DND-41 (cell line): ENCODE data around the gene PEPD.

Source experiments
- ATAC-seq: fragments of 200-7000 bp; cut with Tn5 transposase; 3 replicates; pipeline ENCODE4 v1.9.1; 2021; ENCODE audit warnings: low read depth; ENCODE audit not compliant: insufficient read depth
- DNase-seq: peaks from one replicate; pipeline ENCODE4 v3.0.0-alpha.2; 2020
- H2AFZ ChIP-seq: 2 replicates; pipeline ENCODE4 v1.6.0; 2012; ENCODE audit warnings: low read depth, low read length
- H3K27ac ChIP-seq: 2 replicates; pipeline ENCODE4 v1.5.1; 2012; ENCODE audit warnings: low read length, inconsistent platforms
- H3K27me3 ChIP-seq: fragments of 200-600 bp; sonication (generic); 2 replicates; pipeline ENCODE4 v1.6.0; 2012; ENCODE audit warnings: low read length, mild to moderate bottlenecking, inconsistent platforms; ENCODE audit not compliant: insufficient read depth, poor library complexity
- H3K36me3 ChIP-seq: 2 replicates; pipeline ENCODE4 v1.5.1; 2012; ENCODE audit warnings: low read length, inconsistent platforms; ENCODE audit not compliant: insufficient read depth
- H3K4me1 ChIP-seq: 2 replicates; pipeline ENCODE4 v1.5.1; 2012; ENCODE audit warnings: mild to moderate bottlenecking, low read length; ENCODE audit not compliant: insufficient read depth
- H3K4me2 ChIP-seq: 2 replicates; pipeline ENCODE4 v1.6.0; 2012; ENCODE audit warnings: mild to moderate bottlenecking, moderate library complexity, low read length, inconsistent platforms; ENCODE audit not compliant: insufficient read depth
- H3K4me3 ChIP-seq, 2 experiments: fragments of 200-600 bp in 1 of 2; shearing (Covaris generic) in 1 of 2; 2 replicates each; pipeline ENCODE4 v1.5.1; 2012 to 2016; ENCODE audit warnings: inconsistent platforms in 2 of 2, low read length in 2 of 2, mild to moderate bottlenecking in 2 of 2, low read depth in 1 of 2, moderate library complexity in 1 of 2
- H3K79me2 ChIP-seq: 2 replicates; pipeline ENCODE4 v1.6.0; 2012; ENCODE audit warnings: low read length, inconsistent platforms; ENCODE audit not compliant: insufficient read depth
- H3K9ac ChIP-seq: 2 replicates; pipeline ENCODE4 v1.6.0; 2012; ENCODE audit warnings: low read depth, mild to moderate bottlenecking, inconsistent platforms, low read length, moderate library complexity
- H3K9me3 ChIP-seq: 2 replicates; pipeline ENCODE4 v1.5.1; 2012; ENCODE audit warnings: low read length, moderate library complexity, mild to moderate bottlenecking, inconsistent platforms; ENCODE audit not compliant: insufficient read depth, severe bottlenecking
- H4K20me1 ChIP-seq: 2 replicates; pipeline ENCODE4 v1.6.0; 2012; ENCODE audit warnings: low read length; ENCODE audit not compliant: insufficient read depth
- CTCF ChIP-seq: IDR thresholded peaks from 2 replicates; pipeline ENCODE4 v1.5.1; 2012; ENCODE audit warnings: borderline replicate concordance, low read length, moderate library complexity, mild to moderate bottlenecking; ENCODE audit not compliant: poor library complexity, severe bottlenecking; ENCODE audit errors: extremely low read depth
- EZH2 ChIP-seq: IDR thresholded peaks from 3 replicates; pipeline ENCODE4 v1.6.1; 2012; ENCODE audit warnings: borderline replicate concordance, low read depth, mild to moderate bottlenecking, moderate library complexity, low read length, inconsistent platforms; ENCODE audit not compliant: severe bottlenecking

The PEPD gene

GRCh38 chr19:33470686-33471085 is 50.9 kb downstream of the PEPD start:
- Histone ChIP-seq H3K27ac (no peak overlapping the region), H3K79me2 (no peaks in the 10 kb centered on the region), H3K9me3 (no peaks in the 10 kb centered on the region), H4K20me1 (0 out of 2 replicates have a peak, but pooled peaks cover 6% of the 10 kb centered on the region), H3K4me1 (no peaks in the 10 kb centered on the region), H3K4me3 (no peak overlapping the region), H2AFZ (no peak overlapping the region), H3K4me2 (no peak overlapping the region), H3K9ac (no peak overlapping the region), H3K27me3 (no peaks in the 10 kb centered on the region), H3K36me3 (no peaks in the 10 kb centered on the region)
- ATAC-seq = no peak
- no peak for TF ChIP-seq CTCF
- TF ChIP-seq EZH2 = no peak
- DNase-seq = no peak

GRCh38 chr19:33470040-33470330 is 51.6 kb downstream of the PEPD start:
- TF ChIP-seq EZH2 (no peak), CTCF (no peak)

GRCh38 chr19:33469171-33470039 is 52.2 kb downstream of the PEPD start:
- no peak for ATAC-seq
- Histone ChIP-seq H3K4me3 (no peak overlapping the region), H3K9ac (no peak overlapping the region), H3K36me3 (no peaks in the 10 kb centered on the region), H4K20me1 (0 out of 2 replicates have a peak, but pooled peaks cover 6% of the 10 kb centered on the region), H3K27ac (no peak overlapping the region), H3K4me1 (no peaks in the 10 kb centered on the region), H3K4me2 (no peak overlapping the region), H3K79me2 (no peaks in the 10 kb centered on the region), H3K27me3 (no peaks in the 10 kb centered on the region), H2AFZ (no peak overlapping the region), H3K9me3 (no peaks in the 10 kb centered on the region)
- DNase-seq = no peak
- TF ChIP-seq EZH2 (no peak), CTCF (no peak)

More at GRCh38 chr19:33470040-33470330, 51.6 kb downstream of the PEPD start:
- H3K4me3 ChIP-seq = no peak overlapping the region
- H3K9me3 ChIP-seq = no peaks in the 10 kb centered on the region
- no peaks in the 10 kb centered on the region for H3K4me1 ChIP-seq
- H4K20me1 ChIP-seq = 0 out of 2 replicates have a peak, but pooled peaks cover 6% of the 10 kb centered on the region
- H3K79me2 ChIP-seq = no peaks in the 10 kb centered on the region
- no peak overlapping the region for H3K27ac ChIP-seq
- DNase-seq (no peak), ATAC-seq (no peak)
- H3K4me2 ChIP-seq = no peak overlapping the region
- no peaks in the 10 kb centered on the region for H3K27me3 ChIP-seq
- H3K36me3 ChIP-seq = no peaks in the 10 kb centered on the region
- H2AFZ ChIP-seq = no peak overlapping the region
- no peak overlapping the region for H3K9ac ChIP-seq
